ENCODE results near the gene COL9A2.

GRCh38 chr1:40311692-40312091, 5.4 kb downstream of the COL9A2 start:
- TF ChIP-seq EZH2 (IDR thresholded peaks at IDR 0.05; ENCODE audit: borderline replicate concordance, low read depth, low read length, severe bottlenecking), result no peak
- no peak for TF ChIP-seq CTCF (IDR thresholded peaks at IDR 0.05; ENCODE audit: borderline replicate concordance, extremely low read depth, low read length, poor library complexity, severe bottlenecking)
